Measurements from ENCODE around the gene OAF. TPM values are rescaled to one million over a fixed set of nuclear protein-coding genes. Genes with fewer than 3 reads are reported as not detected.

The OAF gene
- total RNA-seq, 1 donor from 2014 or later: 39.4 TPM

DNA sequence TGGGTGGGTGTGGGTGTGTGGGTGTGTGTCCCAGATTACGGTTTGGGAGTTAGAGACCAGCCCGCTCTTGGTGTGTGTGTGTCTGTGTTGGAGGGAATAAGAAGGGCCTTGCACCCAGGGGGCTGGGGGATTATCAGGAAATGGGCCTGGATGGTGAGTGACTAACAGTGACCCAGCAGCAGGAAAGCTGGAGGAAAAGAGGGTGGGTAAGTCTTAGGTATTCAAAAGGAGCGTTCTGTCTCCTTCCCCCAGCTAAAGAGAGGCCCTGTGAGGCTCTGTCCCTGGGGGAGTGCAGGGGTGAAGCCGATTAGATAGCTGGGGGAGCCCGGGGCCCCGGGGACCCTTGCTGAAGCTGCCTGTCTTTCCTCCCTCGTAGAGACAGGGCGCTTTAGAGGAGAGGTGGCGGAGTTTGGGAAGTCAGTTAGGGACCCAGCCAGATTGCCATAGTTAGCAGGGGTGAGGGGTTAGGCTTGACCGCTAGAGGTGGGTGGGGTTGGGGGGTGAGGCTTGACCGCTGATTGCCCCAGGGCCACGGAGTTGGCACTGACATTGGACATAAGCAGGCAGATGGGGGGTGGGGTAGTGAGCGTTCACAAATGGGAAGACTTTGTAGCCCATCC lies 1.5 kb downstream of the OAF start:
- H3K4me3 ChIP-seq (ENCODE audit: low read depth, low read length): peak overlapping the region; percentile 94
- TF ChIP-seq, protein P1, sequence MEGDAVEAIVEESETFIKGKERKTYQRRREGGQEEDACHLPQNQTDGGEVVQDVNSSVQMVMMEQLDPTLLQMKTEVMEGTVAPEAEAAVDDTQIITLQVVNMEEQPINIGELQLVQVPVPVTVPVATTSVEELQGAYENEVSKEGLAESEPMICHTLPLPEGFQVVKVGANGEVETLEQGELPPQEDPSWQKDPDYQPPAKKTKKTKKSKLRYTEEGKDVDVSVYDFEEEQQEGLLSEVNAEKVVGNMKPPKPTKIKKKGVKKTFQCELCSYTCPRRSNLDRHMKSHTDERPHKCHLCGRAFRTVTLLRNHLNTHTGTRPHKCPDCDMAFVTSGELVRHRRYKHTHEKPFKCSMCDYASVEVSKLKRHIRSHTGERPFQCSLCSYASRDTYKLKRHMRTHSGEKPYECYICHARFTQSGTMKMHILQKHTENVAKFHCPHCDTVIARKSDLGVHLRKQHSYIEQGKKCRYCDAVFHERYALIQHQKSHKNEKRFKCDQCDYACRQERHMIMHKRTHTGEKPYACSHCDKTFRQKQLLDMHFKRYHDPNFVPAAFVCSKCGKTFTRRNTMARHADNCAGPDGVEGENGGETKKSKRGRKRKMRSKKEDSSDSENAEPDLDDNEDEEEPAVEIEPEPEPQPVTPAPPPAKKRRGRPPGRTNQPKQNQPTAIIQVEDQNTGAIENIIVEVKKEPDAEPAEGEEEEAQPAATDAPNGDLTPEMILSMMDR (conservative IDR thresholded peaks at IDR 0.05; ENCODE audit: low read depth, low read length): no peak
- DNase-seq (ENCODE audit: low read depth): no peak

DNA sequence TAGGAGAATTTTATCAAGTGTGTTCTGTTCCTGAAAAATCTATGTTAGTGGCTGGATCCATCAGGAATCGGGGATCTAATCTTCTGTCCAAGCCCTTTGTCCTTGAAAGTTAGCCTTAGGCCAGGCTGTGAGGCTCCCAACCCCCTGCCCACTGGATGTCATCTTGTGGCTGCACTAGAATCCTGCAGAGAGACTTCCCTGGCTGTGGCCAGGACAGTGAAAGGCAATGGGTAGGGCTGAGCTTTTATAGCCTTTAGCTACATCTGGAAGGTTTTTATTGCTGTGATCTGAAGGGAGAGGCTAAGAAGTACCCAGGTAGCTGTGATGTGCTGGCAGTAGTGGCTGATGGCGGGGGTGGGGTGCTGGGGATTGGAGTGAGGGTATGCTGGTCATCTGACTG lies 2.1 kb downstream of the OAF start:
- H3K4me3 ChIP-seq (ENCODE audit: low read depth, low read length): peak overlapping the region; percentile 94
- no peak for DNase-seq (ENCODE audit: low read depth)
- TF ChIP-seq, protein P1 (conservative IDR thresholded peaks at IDR 0.05; ENCODE audit: low read depth, low read length): no peak

DNA sequence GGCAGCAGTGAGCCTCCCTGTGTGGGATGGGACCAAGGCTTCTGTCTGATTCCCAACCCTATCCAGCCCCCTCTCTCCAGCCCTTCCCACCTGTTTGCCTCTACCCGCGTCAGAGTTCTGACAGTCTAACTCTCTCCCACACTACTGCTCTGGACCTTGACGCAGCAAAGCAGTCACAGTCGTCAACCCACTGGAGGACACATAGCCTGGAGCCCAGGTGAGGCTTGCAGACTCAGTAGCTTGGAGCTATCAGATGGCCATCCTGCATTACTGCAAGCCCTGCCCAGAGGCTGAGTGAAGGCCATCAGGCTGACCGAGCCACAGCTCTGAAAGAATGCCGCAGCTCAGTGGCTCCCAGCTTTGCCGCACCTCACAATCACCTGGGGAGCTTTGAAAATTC lies 3.7 kb downstream of the OAF start:
- TF ChIP-seq, protein P1 (conservative IDR thresholded peaks at IDR 0.05; ENCODE audit: low read depth, low read length): no peak
- H3K4me3 ChIP-seq (ENCODE audit: low read depth, low read length): no peak overlapping the region
- no peak for DNase-seq (ENCODE audit: low read depth)

DNA sequence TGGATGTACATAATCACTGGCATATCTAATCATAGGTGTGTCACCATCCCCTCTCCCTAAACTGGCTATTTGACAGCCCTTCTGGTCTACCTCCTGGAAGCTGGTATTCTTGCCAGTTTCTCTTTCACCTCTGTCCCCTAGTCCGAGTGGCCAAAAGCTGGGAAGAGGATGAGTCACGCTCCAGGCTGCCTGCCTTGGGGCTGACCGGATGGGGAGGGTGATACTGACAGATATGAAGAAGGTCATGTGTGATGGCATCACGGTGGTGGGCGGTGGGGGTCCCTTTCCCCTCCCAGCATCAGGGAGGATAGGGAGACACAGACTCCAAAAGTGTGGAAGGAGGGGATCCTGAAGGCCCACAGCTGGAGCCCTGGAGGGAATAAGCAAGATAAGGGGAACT lies 4.8 kb downstream of the OAF start:
- TF ChIP-seq, protein P1 (conservative IDR thresholded peaks at IDR 0.05; ENCODE audit: low read depth, low read length): no peak
- DNase-seq (ENCODE audit: low read depth): no peak
- H3K4me3 ChIP-seq (ENCODE audit: low read depth, low read length): no peak overlapping the region

DNA sequence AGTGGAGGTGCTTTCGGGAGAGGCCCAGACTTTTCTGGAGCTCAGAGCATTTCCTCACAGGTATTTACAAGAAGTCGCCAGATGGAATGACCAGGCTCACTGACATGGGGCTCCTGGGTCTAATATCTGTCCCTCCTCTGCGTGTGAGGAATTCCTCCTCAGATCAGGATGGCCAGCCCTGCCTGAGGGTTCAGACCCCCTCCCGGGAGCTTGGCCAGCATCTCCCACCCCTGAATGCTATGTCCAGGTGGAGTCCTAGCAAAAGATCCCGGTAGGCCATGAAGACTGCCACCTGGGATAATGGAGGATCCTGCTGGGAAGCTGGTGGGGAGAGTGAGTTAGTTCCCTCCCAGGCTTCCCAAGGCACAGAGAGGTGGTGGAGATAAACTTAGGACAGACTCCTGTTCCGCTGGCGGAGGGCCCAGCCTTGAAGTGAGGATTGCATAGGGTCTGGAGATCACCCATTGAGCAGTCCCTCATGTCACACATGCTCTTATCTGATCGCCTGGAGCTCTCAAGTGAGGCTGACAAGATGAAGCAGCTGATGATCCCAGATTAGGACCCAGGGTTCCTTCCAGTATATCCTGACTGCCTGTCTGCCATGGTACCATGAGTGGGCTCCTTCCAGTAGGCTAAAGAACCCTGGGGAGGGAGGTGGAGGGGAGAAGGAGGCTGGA lies 5.7 kb downstream of the OAF start:
- TF ChIP-seq, protein P1 (conservative IDR thresholded peaks at IDR 0.05; ENCODE audit: low read depth, low read length): no peak
- DNase-seq (ENCODE audit: low read depth): no peak
- no peak overlapping the region for H3K4me3 ChIP-seq (ENCODE audit: low read depth, low read length)

DNA sequence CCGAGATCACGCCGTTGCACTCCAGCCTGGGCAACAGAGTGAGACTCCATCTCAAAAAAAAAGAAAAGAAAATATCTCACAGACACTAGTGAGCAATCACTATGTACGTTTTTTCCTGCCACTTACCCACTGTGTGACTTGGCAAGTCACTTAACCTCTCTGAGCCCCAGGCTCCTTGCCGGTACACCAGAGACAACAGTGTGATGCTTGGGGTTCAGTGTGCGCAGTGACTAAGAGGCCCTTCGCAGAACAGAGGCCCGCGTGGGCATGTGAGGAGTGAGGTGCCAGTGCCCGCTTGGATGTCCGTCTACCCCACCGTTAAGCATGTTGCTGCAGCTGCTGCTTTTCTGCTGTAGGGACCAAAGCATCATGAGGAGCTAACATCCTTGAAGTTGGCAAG lies 6.7 kb downstream of the OAF start:
- H3K4me3 ChIP-seq (ENCODE audit: low read depth, low read length): no peak overlapping the region
- no peak for DNase-seq (ENCODE audit: low read depth)
- TF ChIP-seq, protein P1 (conservative IDR thresholded peaks at IDR 0.05; ENCODE audit: low read depth, low read length): no peak

Measured in epithelial cell of proximal tubule (primary cell).